LHCN-M2 (cell line): Measurements from ENCODE around the gene RFX2. TPM values are rescaled to one million over a fixed set of nuclear protein-coding genes. Genes with fewer than 3 reads are reported as not detected.
A peak's percentile ranks its signal among the peaks of the same experiment; 100 is the strongest.

Experiments used
- DNase-seq: peaks from one replicate; pipeline ENCODE4 v3.0.0-alpha.2; 2012; ENCODE audit warnings: low read depth
- total RNA-seq: library from RNA; depleted of rRNA; stranded (reverse); fragments of >200 nt; gene quantifications from 2 replicates; pipeline ENCODE4 v1.2.3, GENCODE V29; 2014

Gene RFX2
- total RNA-seq, 1 experiment from 2014 or later: 5.7 TPM

GRCh38 chr19:6060600-6061375, 49.5 kb downstream of the RFX2 start:
- peak; percentile 15 for DNase-seq

- no peak for DNase-seq
Measured at GRCh38 chr19:6059988-6060599, 50.2 kb downstream of the RFX2 start.

DNA sequence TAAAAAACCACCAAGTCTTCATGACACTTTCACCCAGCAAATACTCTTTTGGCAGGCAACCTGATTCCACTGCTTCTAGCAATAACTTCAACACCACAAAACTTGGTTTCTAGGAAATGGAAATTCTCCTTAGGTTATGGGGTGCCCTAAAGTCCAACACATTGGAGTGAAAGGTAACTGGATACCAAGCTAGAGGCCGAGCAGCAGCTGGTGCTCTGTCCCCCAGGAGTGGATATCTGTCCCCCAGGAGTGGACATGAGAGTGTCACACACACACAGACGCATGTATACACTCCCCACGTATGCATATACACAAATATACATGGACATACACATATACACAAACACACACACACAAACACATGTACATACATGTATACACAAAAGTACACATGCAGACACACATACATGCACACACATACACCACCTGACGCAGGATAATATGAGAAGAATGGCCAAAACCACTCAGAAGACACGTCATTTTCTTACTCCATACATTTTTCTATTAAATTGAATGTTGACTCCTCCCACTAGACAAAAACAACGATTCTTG, 50.8 kb downstream of the RFX2 start:
- DNase-seq: no peak

DNA sequence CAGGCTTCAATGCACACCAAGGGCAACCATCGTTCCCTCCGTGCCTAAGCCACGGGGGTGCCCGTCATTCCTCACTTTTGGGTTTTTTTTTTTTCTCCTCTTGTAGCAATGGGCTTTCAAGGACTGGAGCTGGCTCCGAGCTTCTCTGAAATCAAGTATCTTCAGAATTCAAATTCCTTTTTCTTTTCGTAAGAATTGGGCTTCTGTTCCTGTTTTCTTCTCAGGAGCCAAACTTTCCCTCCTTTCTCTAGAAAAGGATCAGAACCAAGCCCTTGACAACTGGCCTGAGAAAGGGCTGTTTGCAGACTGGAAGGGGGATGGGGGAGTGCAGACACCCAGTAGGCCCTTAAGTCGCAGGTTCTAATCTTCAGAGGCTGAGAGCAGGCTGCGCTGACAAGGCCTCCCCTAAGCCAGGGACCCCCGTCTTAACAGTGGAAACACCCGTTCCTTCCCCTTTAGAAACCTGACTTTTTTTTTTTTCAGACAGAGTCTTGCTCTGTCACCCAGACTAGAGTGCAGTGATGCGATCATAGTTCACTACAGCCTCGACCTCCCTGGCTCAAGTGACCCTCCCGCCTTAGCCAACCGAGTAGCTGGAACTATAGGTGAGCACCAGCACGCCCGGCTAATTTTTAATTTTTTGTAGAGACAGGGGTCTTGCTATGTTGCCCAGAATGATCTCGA, 51.6 kb downstream of the RFX2 start:
- no peak for DNase-seq

DNA sequence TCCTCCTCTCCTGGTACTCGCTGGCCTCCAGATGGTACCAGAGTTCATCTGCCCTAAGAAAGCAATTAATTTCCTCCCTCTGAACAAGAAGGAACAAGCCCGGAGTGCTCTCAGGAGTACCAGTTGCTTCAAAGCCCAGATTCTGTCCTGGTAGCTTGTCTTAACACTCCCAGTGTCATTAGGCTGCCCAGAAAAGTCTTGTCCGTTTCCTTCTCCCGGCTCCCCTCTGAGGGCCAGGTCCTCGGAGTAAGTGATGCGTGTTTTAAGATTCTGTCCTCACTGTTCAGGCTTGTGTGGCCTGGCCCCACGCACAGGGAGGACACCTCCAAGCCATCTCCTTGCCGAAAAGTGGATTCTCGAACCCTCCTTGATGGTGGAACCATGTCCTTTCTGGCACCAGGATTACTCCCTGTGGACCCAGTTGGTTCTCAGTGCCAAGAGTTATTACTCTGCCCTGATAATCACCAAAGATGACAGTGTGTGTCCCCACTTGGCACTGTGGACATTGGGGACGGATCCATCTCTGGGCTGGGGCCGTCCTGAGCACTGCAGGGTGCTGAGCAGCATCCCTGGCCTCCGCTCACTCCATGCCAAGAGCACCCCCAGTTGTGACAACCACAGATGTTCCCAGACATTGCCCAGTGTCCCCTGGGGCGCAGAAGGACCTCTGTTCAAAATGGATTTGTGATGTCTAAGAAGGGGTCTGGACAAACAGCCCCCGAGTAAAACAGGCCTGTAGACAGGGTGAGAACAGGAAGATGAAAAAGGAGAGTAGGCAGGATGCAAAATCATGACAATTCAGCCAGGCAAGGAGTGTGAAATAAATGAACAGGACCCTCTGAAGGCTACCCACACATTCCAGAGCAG, 52.4 kb downstream of the RFX2 start:
- DNase-seq: no peak

DNA sequence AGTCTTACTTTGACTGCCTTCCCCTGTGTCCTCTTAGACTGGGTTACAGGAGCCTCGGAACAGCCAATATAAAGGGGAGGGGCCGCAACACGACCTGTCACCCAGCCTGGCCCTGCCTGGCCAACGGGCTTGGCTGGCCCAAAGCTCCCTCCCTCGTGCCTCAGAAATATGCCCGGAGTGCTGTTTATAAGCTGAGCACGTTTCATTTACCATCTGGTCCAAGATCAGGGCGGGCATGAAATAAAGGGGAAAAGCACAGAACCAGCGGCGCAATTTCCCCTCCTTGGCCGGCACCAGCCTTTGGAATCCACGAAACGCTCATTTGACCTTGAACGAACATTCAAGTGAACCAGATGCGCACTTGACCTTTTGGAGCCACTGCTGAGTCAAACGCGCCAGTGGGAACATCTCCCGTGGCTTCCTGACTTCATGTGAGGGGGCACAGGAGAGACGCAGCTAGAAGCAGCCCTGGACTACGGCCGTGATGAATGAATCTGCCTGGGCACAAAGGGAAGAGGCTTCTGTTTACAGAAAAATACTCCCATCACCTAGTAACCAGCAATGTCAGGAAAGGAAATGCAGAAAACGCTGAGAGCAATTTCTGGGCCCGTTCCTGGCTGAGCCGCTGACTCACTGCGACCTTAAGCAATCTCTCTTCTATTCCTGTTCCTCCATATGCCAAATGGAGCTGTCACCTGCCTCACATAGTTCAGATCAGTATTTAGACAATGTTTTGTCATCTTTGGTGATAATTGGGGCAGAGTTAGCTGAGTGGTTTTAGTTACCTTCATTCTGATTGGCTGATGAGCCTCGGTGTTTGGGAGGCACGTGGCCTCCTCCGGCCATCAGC, 53.3 kb downstream of the RFX2 start:
- peak; percentile 93 for DNase-seq

DNA sequence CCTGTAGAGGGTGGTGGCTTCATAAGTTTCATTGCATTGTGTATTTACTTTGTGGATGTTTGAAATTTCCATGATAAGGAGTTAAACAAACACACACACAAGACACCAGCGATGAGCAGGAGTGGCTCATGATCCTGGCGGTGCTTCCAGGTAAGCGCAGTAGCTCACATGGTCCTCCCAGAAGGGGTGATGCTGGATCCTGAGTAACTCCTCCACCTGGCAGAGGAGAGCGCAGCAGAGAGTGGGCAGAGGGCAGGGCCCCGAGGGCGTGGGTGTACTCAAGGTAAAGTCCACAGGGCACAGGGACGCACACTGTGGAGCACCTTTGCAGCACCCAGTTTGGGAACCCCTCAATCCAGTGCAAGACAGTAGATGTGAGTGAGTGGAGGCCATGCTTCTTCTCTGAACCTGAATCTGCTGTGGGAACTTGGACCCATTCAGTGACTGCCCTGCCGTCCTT, 54.0 kb downstream of the RFX2 start:
- DNase-seq: no peak

DNA sequence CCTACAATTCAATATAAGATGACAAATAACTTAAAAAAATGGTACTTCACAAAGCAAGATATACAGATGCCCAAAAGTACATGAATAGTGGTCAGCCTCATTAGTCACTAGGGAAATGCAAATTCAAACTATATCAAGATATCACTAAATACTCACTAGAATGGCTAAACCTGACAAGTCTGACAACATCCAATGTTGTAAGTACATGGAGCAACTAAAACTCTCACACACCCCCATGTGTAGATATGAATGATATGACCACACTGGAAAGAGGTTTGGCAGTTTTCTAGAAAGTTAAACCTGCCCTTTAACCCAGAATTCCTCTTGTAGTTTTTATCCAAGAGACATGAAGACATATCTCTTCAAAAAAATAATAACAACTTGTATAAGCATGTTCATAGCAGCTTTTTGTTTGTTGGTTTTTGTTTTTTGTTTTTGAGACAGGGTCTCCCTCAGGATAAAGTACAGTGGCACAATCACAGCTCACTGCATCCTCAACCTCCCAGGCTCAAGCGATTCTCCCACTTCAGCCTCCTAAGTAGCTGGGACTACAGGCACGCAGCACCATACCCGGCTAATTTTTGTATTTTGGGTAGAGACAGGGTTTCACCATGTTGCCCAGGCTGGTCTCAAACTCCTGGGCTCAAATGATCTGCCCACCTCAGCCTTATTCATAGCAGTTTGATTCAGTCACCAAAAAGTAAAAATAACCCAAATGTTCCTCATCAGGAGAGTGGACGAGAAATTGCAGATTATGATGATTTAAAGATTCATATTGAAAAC, 55.1 kb downstream of the RFX2 start:
- DNase-seq: no peak

DNA sequence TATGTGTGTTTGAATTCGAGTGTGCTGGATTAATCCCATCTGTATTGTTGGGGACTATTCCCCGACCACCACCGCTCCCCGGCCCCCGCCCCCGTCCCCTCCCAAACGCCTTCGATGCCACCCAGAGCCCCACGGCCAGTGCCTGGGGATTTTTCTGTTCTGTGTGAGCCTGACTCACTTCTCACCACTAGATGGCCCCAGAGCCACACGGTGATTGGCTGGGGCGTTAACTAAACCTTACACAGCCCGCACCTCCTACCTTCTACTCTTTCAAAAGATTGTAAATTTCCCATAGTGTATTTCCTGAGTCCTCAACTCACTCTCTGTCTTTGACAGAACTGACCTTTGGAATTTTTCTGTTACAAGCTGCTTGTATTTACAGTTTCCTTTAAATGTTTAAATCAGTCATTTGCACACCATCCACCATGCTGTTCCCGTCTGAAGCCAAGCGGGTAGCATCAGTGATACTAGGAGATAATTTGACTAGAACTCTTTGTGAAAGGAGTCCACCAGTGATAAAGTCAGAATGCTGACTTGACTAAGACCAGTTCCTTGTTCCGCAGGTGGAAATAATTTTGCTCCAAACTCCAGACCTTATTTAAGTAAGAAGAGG, 61.4 kb downstream of the RFX2 start:
- DNase-seq: peak; percentile 62

DNA sequence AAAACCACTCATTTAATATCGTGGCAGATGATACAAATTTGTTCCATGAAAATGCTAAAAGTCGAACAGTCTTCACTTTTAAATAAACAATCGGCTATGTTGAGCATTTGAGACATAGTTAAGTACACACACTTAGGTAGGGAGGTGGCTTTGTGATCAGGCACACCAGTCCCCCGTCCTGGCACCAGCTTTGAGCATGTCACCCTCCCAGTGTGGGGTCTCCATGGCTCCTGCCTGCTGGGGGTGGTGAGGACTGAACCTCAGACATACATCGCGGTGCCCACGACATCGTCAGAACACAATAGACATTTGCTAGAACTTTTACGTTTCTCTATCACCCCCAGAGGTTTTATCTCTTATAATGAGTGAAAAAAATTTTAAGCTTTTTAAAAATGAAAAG, 62.0 kb downstream of the RFX2 start:
- DNase-seq: no peak

- peak; percentile 46 for DNase-seq
Measured at GRCh38 chr19:6047741-6048251, 62.5 kb downstream of the RFX2 start.

DNA sequence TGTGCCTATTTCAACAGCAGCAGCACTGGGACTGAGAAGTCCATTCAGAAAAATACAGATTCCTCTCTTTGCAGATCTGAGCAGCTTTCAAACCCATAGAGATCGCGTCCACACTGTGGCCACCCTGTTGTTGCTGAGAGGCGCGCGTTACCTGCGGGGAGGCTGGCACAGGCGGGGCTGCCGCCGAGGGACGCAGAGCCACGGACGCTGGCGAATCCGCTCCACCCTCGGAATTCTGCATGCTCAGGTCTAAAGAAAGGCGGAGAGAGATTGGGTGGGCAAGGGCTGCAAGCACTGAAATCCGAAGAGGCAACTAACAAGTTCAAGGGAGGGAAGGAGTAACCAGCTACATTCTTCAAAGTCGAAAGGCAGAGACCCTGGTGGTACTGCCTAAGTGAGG, 63.0 kb downstream of the RFX2 start:
- no peak for DNase-seq

DNA sequence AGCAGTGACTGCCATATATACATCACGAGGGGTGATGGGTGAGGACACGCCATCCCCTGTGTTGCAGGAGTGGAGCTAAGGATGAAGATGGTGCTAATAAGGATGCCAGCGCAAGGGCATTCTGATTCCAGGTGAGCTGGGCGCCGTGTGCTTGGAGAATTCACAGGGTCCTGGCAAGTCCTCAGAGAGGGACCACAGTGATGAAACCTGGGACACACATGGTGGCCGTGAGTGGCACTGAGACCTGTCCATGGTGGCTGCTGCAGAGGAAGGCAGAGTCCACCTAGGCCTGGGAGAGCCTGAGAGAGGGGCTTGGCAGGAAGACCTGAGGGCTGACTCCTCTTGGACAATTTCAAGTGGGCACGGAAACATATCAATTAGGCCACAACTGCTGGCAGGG, 65.2 kb downstream of the RFX2 start:
- DNase-seq: no peak

- DNase-seq: no peak
Measured at GRCh38 chr19:6044056-6044805, 66.1 kb downstream of the RFX2 start.

DNA sequence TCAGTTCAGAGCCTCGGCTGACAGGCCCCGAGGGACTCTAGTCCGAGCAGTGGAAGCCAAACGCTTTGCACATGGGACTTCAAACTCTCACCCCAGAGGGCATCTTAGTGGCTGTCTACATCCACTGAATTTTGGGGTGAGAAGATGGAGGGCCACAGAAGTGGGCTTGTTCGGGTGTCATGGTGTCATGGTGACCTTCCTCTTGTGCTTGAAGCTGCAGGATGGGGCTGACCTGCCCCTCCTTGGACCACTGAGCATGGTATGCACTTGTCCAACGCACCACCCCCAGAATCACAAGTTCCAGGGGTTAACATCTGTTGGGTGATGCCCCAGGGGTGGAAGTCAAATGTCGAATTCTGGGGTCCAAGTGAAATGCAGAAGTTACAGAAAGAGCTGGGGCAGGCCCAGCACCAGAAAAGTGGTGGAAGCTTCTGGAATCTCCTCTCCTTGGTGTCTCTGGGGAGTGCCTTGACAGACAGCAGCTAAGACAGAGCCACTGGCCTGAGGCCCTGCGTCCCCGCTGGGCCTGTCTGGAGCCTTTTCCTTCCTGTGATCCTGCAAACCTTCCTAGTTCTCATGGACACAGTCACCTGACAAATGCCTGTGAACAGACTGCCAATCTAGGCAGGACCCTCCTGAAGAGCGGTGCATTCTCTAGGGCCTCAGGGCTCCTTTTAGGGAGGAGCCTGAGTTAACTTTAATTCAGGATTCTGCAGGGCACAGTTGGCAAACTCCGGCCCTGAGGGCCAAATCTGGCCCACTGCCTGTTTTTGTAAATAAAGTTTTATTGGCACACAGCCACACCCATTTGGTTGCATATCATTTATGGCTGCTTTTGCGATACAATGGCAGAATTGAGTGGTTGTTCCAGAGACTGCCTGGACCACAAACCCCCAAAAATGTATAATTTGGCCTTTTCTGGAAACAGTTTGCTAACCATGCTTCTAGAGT, 67.2 kb downstream of the RFX2 start:
- DNase-seq: no peak

DNA sequence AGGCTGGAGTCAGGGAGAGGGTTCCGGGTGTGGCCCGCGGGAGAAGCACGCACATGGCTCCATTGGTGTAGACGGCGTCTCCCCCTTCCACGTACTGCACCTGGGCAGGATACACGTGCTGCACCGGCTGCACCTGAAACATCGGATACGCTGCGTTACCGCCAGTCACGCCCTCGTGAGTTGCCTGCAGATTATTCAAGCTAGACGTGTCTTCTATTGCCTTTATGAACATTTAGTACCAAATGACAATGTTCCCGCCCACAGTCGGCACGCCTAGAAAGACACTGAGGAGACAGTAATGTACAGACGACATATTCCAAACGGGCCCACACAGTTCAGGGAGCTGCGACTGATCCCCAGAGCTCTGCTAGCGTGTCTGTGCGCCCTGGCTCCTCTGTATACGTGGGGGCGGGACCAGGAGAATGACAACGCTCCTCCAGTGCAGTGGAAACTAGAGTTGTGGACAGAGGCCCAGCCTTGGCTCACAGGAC, 68.3 kb downstream of the RFX2 start:
- DNase-seq: no peak

DNA sequence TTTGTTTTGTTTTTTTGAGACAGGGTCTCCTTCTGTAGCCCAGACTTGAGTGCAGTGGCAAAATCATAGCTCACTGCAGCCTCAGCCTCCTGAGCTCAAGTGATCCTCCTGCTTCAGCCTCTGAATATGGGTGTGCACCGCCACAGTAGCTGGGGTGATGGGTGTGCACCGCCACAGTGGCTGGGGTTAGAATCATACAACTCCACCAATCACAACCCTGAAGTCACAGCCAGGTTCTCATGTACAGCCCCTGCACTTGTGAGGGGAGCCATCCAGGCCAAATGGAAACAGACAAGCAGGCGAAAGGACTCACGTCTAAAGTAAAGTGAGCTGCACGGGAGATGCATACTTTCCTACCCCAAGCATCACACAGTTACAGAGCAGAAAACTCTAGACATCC, 69.2 kb downstream of the RFX2 start:
- no peak for DNase-seq
